ENCODE results near the gene P2RY2. TPM values are rescaled to one million over a fixed set of nuclear protein-coding genes. Genes with fewer than 3 reads are reported as not detected.

P2RY2 gene
- polyA plus RNA-seq, 4 donors = 0.58 to 1.2 (median 0.80) TPM

DNA sequence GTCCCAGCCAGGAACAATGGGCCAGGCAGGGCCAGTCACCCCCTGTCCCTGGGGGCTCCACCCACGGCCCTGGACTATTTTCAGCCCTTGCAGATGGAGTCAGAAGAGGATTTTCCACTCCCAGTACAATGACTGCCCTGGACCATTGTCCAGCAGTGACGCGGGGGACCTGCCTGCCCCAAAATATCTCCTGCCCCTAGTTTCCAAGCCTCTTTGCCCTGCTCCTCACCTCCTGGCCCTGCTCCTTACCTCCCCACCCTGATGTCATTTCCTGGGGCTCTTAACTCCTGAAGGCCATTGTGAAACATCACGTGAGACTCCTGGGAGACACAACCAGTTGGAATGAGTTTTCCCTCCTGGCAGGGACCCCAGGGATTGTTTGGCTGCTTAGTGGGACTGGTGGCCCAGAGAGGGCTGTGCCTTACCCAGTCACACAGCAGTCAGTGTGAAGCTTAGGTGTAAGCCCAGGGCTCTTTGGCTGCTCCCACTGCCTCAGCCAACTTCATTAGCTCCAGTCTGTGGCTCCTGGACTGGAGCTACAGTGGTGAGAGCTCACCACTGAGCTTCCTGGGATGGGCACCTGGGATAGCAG lies 22.2 kb downstream of the P2RY2 start:
- no peak for DNase-seq (ENCODE audit: low read depth in 4 of 4, low spot score in 3 of 4)

GRCh38 chr11:73241300-73241699 lies 23.2 kb downstream of the P2RY2 start:
- DNase-seq (ENCODE audit: low read depth in 4 of 4, low spot score in 3 of 4) = no peak

GRCh38 chr11:73242251-73243092 lies 24.4 kb downstream of the P2RY2 start:
- peak; percentile 51 to 73 (median 58) for DNase-seq (ENCODE audit: low read depth in 4 of 4, low spot score in 3 of 4)

- DNase-seq (ENCODE audit: low read depth in 4 of 4, low spot score in 3 of 4) = no peak
Observed at GRCh38 chr11:73243093-73243485, 25.0 kb downstream of the P2RY2 start.

GRCh38 chr11:73244589-73245240 lies 26.6 kb downstream of the P2RY2 start:
- no peak for DNase-seq (ENCODE audit: low read depth in 4 of 4, low spot score in 3 of 4)

DNA sequence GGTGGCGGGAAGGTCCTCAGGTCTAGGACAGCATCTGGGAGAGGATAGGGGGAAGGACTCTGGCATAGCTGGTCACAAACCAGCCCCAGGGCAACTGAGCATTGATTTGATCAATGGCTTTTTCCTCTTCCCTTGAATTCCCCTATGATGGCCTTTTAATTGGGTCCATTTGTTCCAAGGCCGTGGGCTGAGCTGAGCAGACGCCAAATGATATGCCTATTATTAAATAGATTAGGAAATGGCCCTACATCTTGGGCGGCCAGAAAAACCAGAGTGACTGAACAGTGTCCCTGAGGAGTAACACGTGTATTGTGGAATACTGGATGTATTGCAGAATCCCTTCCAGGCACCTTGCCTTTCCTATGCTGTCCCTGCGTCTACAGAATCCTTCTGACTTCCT lies 27.4 kb downstream of the P2RY2 start:
- no peak for DNase-seq (ENCODE audit: low read depth in 4 of 4, low spot score in 3 of 4)

- DNase-seq (ENCODE audit: low read depth in 4 of 4, low spot score in 3 of 4) = no peak
Observed at GRCh38 chr11:73246303-73246702, 28.2 kb downstream of the P2RY2 start.

DNA sequence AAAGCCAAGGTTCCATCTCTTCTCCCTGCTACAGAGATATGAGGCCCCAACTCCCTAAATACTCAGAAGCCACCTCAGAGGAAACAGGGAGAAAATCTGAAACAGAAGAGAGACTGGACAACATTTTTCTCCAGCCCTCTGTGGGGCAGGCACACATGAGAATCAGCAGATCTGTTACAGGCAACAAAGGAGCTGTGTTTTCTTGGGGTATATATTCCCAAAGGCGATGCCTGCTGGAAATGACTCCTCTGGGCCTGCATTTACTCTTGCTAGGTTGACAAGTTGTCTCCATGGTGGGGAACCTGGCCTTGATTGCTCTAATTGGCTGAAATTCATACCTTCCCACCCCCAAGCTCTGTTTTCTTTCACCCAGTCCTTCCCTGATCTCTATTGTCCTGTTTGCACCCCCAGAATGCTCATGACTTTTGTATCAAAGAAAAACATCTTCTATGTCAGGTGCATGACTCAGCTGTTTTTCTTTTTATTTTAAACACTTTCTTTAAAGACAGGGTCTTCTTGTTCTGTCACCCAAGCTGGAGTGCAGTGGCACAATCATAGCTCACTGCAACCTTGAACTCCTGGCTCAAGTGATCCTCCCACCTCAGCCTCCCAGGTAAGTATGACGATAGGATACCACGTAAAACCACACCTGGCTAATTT lies 30.6 kb downstream of the P2RY2 start:
- DNase-seq (ENCODE audit: low read depth in 4 of 4, low spot score in 3 of 4) = no peak

DNA sequence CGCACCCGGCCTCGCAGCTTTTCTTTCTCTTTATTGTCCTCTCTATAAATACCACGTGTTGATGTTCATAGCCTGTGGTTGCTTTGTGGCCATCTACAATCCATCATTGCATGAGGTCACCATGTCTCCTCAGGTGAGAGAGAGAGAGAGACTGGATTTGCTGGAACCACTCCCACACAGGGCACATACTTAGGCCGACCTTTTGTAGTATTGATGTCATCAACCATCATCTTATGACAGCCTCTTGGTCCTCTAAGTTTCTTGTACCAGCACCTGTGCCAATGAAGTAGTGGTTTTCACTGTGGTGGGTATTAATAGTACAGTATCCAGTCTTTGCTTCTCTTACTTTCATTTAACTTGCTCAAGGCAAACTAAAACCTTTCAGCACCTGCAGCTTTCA lies 31.2 kb downstream of the P2RY2 start:
- no peak for DNase-seq (ENCODE audit: low read depth in 4 of 4, low spot score in 3 of 4)

- no peak for DNase-seq (ENCODE audit: low read depth in 4 of 4, low spot score in 3 of 4)
Observed at GRCh38 chr11:73249853-73250783, 32.0 kb downstream of the P2RY2 start.

DNA sequence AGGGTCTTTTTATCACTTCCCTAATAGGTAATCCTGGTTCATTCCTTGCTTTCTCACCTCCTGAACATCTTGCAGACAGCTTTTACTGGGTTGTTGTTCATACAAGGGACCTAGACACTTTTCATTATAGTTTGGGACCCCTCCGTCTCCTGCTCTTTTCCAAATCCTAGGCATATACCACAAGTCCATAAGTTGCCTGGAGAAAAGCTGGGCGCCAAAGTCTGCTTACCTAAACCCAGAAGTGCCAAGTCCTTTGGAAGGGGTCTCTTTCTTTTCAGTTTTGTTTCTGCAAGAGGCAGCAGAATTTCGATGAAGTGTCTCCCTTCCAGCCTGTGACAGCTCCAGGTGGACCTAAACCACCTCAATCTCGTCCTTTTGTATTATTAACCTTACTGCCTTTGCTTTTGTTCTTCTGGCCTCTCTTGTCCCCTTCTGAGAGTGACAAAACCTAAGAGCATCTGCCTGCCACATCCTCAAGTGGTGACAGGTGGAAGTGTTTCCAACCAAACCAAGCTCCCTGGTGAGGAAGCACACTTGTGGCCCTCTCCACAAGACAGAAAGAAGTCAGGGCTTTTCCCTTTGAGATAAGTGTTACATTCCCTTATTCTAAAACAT lies 34.6 kb downstream of the P2RY2 start:
- DNase-seq (ENCODE audit: low read depth in 4 of 4, low spot score in 3 of 4) = no peak

- DNase-seq (ENCODE audit: low read depth in 4 of 4, low spot score in 3 of 4) = peak; percentile 39 to 68 (median 60)
Observed at GRCh38 chr11:73257342-73258103, 39.4 kb downstream of the P2RY2 start.

DNA sequence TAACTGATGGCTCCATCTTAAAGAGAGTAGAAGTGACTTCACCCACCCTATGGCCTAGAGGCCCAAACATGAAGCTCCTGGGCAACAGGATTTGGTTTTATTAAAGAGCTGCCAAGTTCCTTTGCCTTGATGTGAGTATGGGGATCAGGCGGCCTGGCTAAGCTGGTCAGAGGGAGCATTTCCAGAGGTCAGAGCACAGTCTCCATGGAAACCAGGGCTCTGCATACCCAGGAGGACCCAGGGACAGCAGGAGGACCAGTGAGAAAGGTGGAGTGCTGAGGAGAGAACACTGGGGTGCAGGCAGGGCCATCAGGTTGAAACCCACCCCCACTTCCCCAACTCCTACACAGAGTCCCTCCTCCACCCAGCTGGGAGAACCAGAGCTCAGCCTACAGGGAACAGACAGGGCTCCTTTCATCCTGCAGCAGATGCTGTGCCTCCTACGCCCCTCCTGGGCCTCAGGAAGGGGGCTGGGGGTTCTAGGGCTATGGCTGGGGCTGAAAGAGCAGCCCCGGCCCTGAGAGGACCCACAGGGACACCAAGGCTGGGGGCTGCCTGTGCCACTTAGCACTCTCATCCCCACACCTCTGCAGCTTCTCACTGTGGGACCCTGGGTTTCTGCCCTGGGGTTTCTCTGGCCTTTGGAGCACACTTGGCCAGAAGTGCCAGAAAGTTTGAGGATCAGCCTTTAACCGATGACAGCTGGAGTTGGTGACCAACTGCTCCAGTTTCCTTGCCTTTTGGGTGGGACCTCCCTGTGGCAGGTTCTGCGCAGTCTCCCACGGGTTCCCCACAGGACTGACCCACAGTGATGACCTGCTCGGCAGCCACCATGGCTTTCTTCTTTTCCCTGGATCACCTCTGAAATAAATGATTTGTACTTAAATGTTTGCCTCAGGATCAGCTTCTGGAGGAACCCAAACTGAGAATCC lies 40.3 kb downstream of the P2RY2 start:
- DNase-seq (ENCODE audit: low read depth in 4 of 4, low spot score in 3 of 4) = no peak

GRCh38 chr11:73259406-73260126 lies 41.5 kb downstream of the P2RY2 start:
- no peak for DNase-seq (ENCODE audit: low read depth in 4 of 4, low spot score in 3 of 4)

DNA sequence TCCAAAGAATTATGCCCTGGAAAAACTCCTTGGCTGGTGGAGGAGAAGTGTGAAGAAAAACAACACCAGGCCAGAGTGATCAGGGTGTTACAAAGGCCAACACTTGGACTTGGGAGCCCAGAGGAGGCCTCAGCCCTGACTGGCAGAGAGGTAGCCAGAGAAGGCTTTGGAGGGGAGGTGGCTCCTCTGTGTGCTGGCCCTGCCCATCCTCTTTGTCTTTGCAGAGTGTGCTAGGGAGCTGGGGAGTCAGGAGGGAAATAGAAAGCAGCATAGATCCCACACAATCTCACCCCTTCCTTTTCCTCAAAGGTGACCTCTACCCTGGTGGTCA lies 42.0 kb downstream of the P2RY2 start:
- no peak for DNase-seq (ENCODE audit: low read depth in 4 of 4, low spot score in 3 of 4)

DNA sequence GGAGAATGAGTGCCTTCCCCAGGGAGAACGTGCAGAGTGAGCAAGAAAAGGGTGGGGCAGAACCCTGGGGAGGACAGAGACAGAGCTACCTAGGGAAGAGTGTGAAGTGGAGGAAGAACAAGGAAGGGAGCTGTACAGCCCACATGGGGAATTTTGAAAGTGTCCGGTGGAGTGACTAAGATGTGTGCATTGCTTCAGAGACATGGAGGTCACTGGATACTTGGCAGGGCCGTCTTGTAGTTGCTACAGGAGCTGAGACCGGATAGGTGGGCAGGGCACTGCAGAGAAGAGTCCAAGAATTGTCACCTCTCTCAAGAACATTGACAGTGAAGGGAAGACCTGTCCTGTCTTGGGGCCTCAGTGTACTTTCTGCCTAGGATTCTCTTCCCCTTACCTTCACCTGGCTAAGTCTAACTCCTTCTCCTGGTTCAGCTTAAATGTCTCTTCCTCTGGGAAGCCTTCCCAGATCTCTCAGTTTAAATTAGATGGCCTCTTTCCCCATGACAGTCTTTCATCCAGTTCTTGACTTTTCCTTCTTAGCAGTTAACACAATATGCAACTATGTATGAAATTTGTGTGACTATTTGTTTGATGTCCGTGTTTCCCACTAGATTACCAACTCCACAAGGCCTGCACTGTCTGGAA lies 44.9 kb downstream of the P2RY2 start:
- no peak for DNase-seq (ENCODE audit: low read depth in 4 of 4, low spot score in 3 of 4)

- no peak for DNase-seq (ENCODE audit: low read depth in 4 of 4, low spot score in 3 of 4)
Observed at GRCh38 chr11:73263640-73264039, 45.6 kb downstream of the P2RY2 start.

All from right renal pelvis (tissue), 4 donors.